HCT116 (cell line): ENCODE results near the gene PAMR1.

Experiments
- CEBPB ChIP-seq: IDR thresholded peaks from 2 replicates; pipeline ENCODE4 v1.6.1; 2012; ENCODE audit warnings: low read depth
- CTCF ChIP-seq, 3 experiments: fragments of 200-600 bp in 1 of 3; sonication (generic) in 1 of 3; IDR thresholded peaks in 2 of 3; conservative IDR thresholded peaks in 1 of 3; 2 replicates each; pipeline ENCODE4 v1.5.1; 2012 to 2017; ENCODE audit warnings: low read depth in 2 of 3, low read length in 2 of 3, antibody characterized with exemption in 1 of 3, borderline replicate concordance in 1 of 3, control low read depth in 1 of 3, mild to moderate bottlenecking in 1 of 3, mixed read lengths in 1 of 3, mixed run types in 1 of 3, moderate library complexity in 1 of 3; ENCODE audit not compliant: insufficient read depth in 1 of 3
- POLR2A ChIP-seq: IDR thresholded peaks from 2 replicates; pipeline ENCODE4 v1.7.0; 2011; ENCODE audit warnings: borderline replicate concordance; ENCODE audit not compliant: insufficient read depth, insufficient read length; ENCODE audit errors: extremely low read depth
- POLR2AphosphoS5 ChIP-seq: IDR thresholded peaks from 2 replicates; pipeline ENCODE4 v1.6.1; 2011; ENCODE audit warnings: mild to moderate bottlenecking, low read depth, low read length, moderate library complexity
- RAD21 ChIP-seq: IDR thresholded peaks from 2 replicates; pipeline ENCODE4 v1.6.1; 2012; ENCODE audit warnings: low read depth, mild to moderate bottlenecking
- REST ChIP-seq: IDR thresholded peaks from 2 replicates; pipeline ENCODE4 v1.6.1; 2012; ENCODE audit warnings: low read depth
- SIN3A ChIP-seq: IDR thresholded peaks from 2 replicates; pipeline ENCODE4 v1.6.1; 2012; ENCODE audit warnings: low read depth
- SRF ChIP-seq: IDR thresholded peaks from 2 replicates; pipeline ENCODE4 v1.6.1; 2012; ENCODE audit warnings: low read depth
- TCF7L2 ChIP-seq: IDR thresholded peaks from 2 replicates; pipeline ENCODE4 v1.7.0; 2011; ENCODE audit warnings: borderline replicate concordance, inconsistent platforms; ENCODE audit not compliant: insufficient read depth, insufficient read length; ENCODE audit errors: extremely low read depth
- ZFX ChIP-seq: fragments of 450-650 bp; IDR thresholded peaks from 2 replicates; pipeline ENCODE4 v1.6.1; 2017
- ZNF274 ChIP-seq: fragments of 200-500 bp; sonication (Bioruptor generic); IDR thresholded peaks from 2 replicates; pipeline ENCODE4 v1.6.1; 2014; ENCODE audit warnings: mild to moderate bottlenecking, low read depth, low read length, inconsistent platforms
- TF ChIP-seq, protein P1 (sequence below): IDR thresholded peaks from 2 replicates; pipeline ENCODE4 v1.6.1; 2012

DNA sequence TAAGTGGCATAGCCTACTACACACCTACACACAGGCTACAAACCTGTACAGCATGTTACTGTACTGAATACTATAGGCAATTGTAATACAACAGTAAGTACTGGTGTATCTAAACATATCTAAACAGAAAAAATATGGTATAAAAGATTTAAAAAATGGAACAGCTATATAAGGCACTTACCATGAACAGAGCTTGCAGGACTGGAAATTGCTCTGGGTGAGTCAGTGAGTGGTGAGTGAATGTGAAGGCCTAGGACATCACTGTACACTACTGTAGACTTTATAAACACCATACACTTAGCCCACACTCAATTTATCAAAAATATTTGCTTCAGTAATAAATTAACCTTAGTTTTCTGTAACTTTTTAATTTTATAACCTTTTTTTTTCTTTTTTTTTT, 24.7 kb downstream of the PAMR1 start:
- TF ChIP-seq CTCF (IDR thresholded peaks at IDR 0.05 in 2 of 3, conservative IDR thresholded peaks at IDR 0.05 in 1 of 3; ENCODE audit: borderline replicate concordance in 1 of 3, insufficient read depth in 1 of 3, low read depth in 2 of 3, low read length in 2 of 3), result no peak
- TF ChIP-seq RAD21, result no peak
- TF ChIP-seq POLR2AphosphoS5, result no peak
- no peak for TF ChIP-seq CEBPB
- TF ChIP-seq REST, result no peak
- no peak for TF ChIP-seq SRF
- no peak for TF ChIP-seq SIN3A
- TF ChIP-seq ZFX, result no peak
- TF ChIP-seq, protein P1, sequence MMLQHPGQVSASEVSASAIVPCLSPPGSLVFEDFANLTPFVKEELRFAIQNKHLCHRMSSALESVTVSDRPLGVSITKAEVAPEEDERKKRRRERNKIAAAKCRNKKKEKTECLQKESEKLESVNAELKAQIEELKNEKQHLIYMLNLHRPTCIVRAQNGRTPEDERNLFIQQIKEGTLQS, result no peak
- no peak for TF ChIP-seq POLR2A
- no peak for TF ChIP-seq ZNF274
- no peak for TF ChIP-seq TCF7L2
